Spleen (tissue), 11 donors: ENCODE data around the gene OXA1L. TPM values are rescaled to one million over a fixed set of nuclear protein-coding genes. Genes with fewer than 3 reads are reported as not detected.

Source experiments
- DNase-seq: peaks from one replicate; pipeline ENCODE4 v3.0.0-alpha.2; 2020
- H3K27ac ChIP-seq, 8 donors: fragments of 200-600 bp; sonication (generic) in 7 of 8; 1 replicate in 4 of 8; 2 replicates in 4 of 8; pipeline versions ENCODE4 v1.5.0 to v1.8.0; 2016 to 2021; ENCODE audit warnings: inconsistent platforms in 4 of 8, mild to moderate bottlenecking in 4 of 8, moderate library complexity in 1 of 8
- H3K27me3 ChIP-seq, 7 donors: fragments of 200-600 bp; sonication (generic) in 6 of 7; replicated peaks in 1 of 7; 1 replicate in 4 of 7; 2 replicates in 3 of 7; pipeline versions ENCODE4 v1.5.0 to v1.8.0; 2016 to 2021; ENCODE audit warnings: inconsistent platforms in 3 of 7, mild to moderate bottlenecking in 1 of 7
- H3K36me3 ChIP-seq, 6 donors: fragments of 200-600 bp; sonication (generic) in 5 of 6; 1 replicate in 4 of 6; 2 replicates in 2 of 6; pipeline versions ENCODE4 v1.5.0 to v1.8.0; 2016 to 2021; ENCODE audit warnings: inconsistent platforms in 2 of 6
- H3K4me1 ChIP-seq, 6 donors: fragments of 200-600 bp; sonication (generic) in 5 of 6; 1 replicate in 3 of 6; 2 replicates in 3 of 6; pipeline versions ENCODE4 v1.5.0 to v1.8.0; 2016 to 2021; ENCODE audit warnings: inconsistent platforms in 3 of 6
- H3K4me3 ChIP-seq, 8 donors: fragments of 200-600 bp; sonication (generic) in 7 of 8; 1 replicate in 4 of 8; 2 replicates in 4 of 8; pipeline versions ENCODE4 v1.5.0 to v1.8.0; 2016 to 2021; ENCODE audit warnings: inconsistent platforms in 4 of 8, mild to moderate bottlenecking in 4 of 8, moderate library complexity in 2 of 8
- H3K9me3 ChIP-seq, 8 donors: fragments of 200-600 bp; sonication (generic) in 7 of 8; 1 replicate in 4 of 8; 2 replicates in 4 of 8; pipeline versions ENCODE4 v1.5.0 to v1.8.0; 2016 to 2021; ENCODE audit warnings: inconsistent platforms in 4 of 8
- CTCF ChIP-seq, 11 experiments: fragments of 200-600 bp in 7 of 11; fragments of 450-650 bp in 4 of 11; sonication (generic) in 4 of 11; IDR thresholded peaks in 8 of 11; conservative IDR thresholded peaks in 3 of 11; 1 replicate in 7 of 11; 2 replicates in 4 of 11; pipeline versions ENCODE4 v1.4.0 to v1.8.0; 2016 to 2021; ENCODE audit warnings: antibody characterized with exemption in 11 of 11, inconsistent platforms in 4 of 11, mild to moderate bottlenecking in 1 of 11
- POLR2A ChIP-seq, 3 donors: fragments of 450-650 bp; IDR thresholded peaks; one replicate each; pipeline ENCODE4 v1.5.1; 2017; ENCODE audit warnings: antibody characterized with exemption in 3 of 3, mild to moderate bottlenecking in 1 of 3
- POLR2AphosphoS5 ChIP-seq, 3 donors: sonication (generic); formaldehyde crosslinking; IDR thresholded peaks; one replicate each; pipeline ENCODE4 v1.5.1; 2017; ENCODE audit warnings: antibody characterized with exemption in 3 of 3
- WGBS, 5 donors: extraction: QIAGEN DNeasy Blood & Tissue Kit in 3 of 5; methylation state at CpG; one replicate each; pipeline versions ENCODE4 v1.1.5 to v1.1.7; 2013 to 2018; 5-methylcytosine and 5-hydroxymethylcytosine counted together
- intact Hi-C: fragments of 100-400 bp; cut with DNase I; formaldehyde crosslinking; loops from one replicate; pipeline ENCODE4 v1.15.0; 2023; ENCODE audit warnings: low total_unique reads
- polyA plus RNA-seq, 3 donors: library from polyadenylated mRNA; stranded (reverse); fragments of 200-250 nt; gene quantifications; one replicate each; pipeline ENCODE4 v1.2.1, GENCODE V29; 2013
- total RNA-seq, 7 donors: library from RNA; depleted of rRNA in 3 of 7; stranded (reverse); fragments of >200 nt in 3 of 7; fragmentation: NEBNext Ultra II Directional in 4 of 7; extraction: Animal tissue kit (Norgen Biotek cat#: 25700) in 4 of 7; gene quantifications; one replicate each; pipeline versions ENCODE4 v1.1.0 to v1.2.1, GENCODE V29; 2016 to 2021
- donor health status: healthy with polysubstance abuse.
- donor health status: DM: no; HTN: no; CAD: no; lungs with moderate emphysema.
- donor health status: DM: no; HTN: no; CAD: no.
- donor health status: Bipolar disorder and iron deficiency.
- donor health status: healthy.
- donor health status: DM: no; HTN: no; CAD: no.
- donor health status: DM: yes; HTN: yes; CAD: no.

OXA1L gene
- total and polyA plus RNA-seq, 10 donors = 73.5 to 133 (median 109) TPM

GRCh38 chr14:22767323-22767589 is 768 bp downstream of the OXA1L start:
- Histone ChIP-seq H3K4me1 (peaks cover 17 to 49% (median 35%) of the 10 kb centered on the region in 6 donors), H3K9me3 (peaks cover 0 to 7% (median 4%) of the 10 kb centered on the region in 8 donors), H3K4me3 (peak overlapping the region; percentile 85 to 100 (median 95)), H3K36me3 (peaks cover 7 to 46% (median 41%) of the 10 kb centered on the region in 6 donors), H3K27me3 (no peaks in the 10 kb centered on the region), H3K27ac (peak overlapping the region; percentile 78 to 93 (median 88))
- 2 to 5% (median 4%) methylated on average over 6 of the region's 6 CpGs for WGBS, 5 donors
- TF ChIP-seq POLR2AphosphoS5 (IDR thresholded peaks at IDR 0.05) (no peak), POLR2A (IDR thresholded peaks at IDR 0.05) (no peak)
- intact Hi-C loops = no loop called here
- DNase-seq = no peak

GRCh38 chr14:22768947-22769346 is 2.5 kb downstream of the OXA1L start:
- Histone ChIP-seq H3K4me3 (no peak overlapping the region), H3K27ac (peak overlapping the region in 1 of 8 donors; percentile 23), H3K9me3 (no peaks in the 10 kb centered on the region), H3K36me3 (peaks cover 7 to 63% (median 54%) of the 10 kb centered on the region in 6 donors), H3K27me3 (no peaks in the 10 kb centered on the region), H3K4me1 (peaks cover 17 to 63% (median 35%) of the 10 kb centered on the region in 6 donors)
- WGBS, 5 donors = 94 to 99% (median 96%) methylated on average over 4 of the region's 4 CpGs
- intact Hi-C loops = no loop called here
- TF ChIP-seq POLR2AphosphoS5 (IDR thresholded peaks at IDR 0.05) = no peak
- TF ChIP-seq POLR2A (IDR thresholded peaks at IDR 0.05) = no peak
- no peak for TF ChIP-seq CTCF (IDR thresholded peaks at IDR 0.05 in 8 of 11, conservative IDR thresholded peaks at IDR 0.05 in 3 of 11)
- no peak for DNase-seq

- no peak for DNase-seq
- H3K4me3 ChIP-seq = no peak overlapping the region
- H3K9me3 ChIP-seq = no peaks in the 10 kb centered on the region
- TF ChIP-seq POLR2A (IDR thresholded peaks at IDR 0.05) (no peak), CTCF (IDR thresholded peaks at IDR 0.05 in 8 of 11, conservative IDR thresholded peaks at IDR 0.05 in 3 of 11) (no peak), POLR2AphosphoS5 (IDR thresholded peaks at IDR 0.05) (no peak)
- no peaks in the 10 kb centered on the region for H3K27me3 ChIP-seq
- WGBS, 5 donors = 77 to 90% (median 83%) methylated on average over 2 of the region's 2 CpGs
- peaks cover 17 to 65% (median 35%) of the 10 kb centered on the region in 6 donors for H3K4me1 ChIP-seq
- H3K36me3 ChIP-seq = peaks cover 7 to 67% (median 57%) of the 10 kb centered on the region in 6 donors
- intact Hi-C loops = no loop called here
- peak overlapping the region in 1 of 8 donors; percentile 23 for H3K27ac ChIP-seq
Observed at GRCh38 chr14:22769369-22769768, 2.9 kb downstream of the OXA1L start.

- intact Hi-C loops = loop anchor here (10.0 kb wide), 1 partner anchor 84 kb away; no protein-coding TSS in a partner anchor
- TF ChIP-seq POLR2A (IDR thresholded peaks at IDR 0.05) (no peak), POLR2AphosphoS5 (IDR thresholded peaks at IDR 0.05) (no peak), CTCF (IDR thresholded peaks at IDR 0.05 in 8 of 11, conservative IDR thresholded peaks at IDR 0.05 in 3 of 11) (no peak)
- H3K36me3 ChIP-seq = peaks cover 7 to 79% (median 69%) of the 10 kb centered on the region in 6 donors
- H3K27me3 ChIP-seq = no peaks in the 10 kb centered on the region
- H3K4me1 ChIP-seq = peaks cover 17 to 58% (median 30%) of the 10 kb centered on the region in 6 donors
- DNase-seq = no peak
- 92 to 95% (median 93%) methylated on average over 8 of the region's 8 CpGs for WGBS, 5 donors
- H3K4me3 ChIP-seq = no peak overlapping the region
- no peaks in the 10 kb centered on the region for H3K9me3 ChIP-seq
- peak overlapping the region in 1 of 8 donors; percentile 33 for H3K27ac ChIP-seq
Observed at GRCh38 chr14:22770481-22771187, 4.1 kb downstream of the OXA1L start.
